T-cell (primary cell): ENCODE results near the gene GABRG3. TPM values are rescaled to one million over a fixed set of nuclear protein-coding genes. Genes with fewer than 3 reads are reported as not detected.

ENCODE experiments used
- ATAC-seq, 4 experiments: fragments of 200-7000 bp in 3 of 4; fragments of 150-1000 bp in 1 of 4; cut with Tn5 transposase; replicated peaks in 1 of 4; 1 replicate in 3 of 4; 2 replicates in 1 of 4; pipeline ENCODE4 v1.10.0; 2021; ENCODE audit warnings: moderate library complexity in 3 of 4, mild to moderate bottlenecking in 2 of 4, moderate number of reproducible peaks in 1 of 4
- CTCF ChIA-PET, 2 donors: fragments of 300-600 bp; sonication (Branson Sonifier 250); formaldehyde crosslinking; loops; one replicate each; lab custom pipeline; 2022; ENCODE audit warnings: antibody characterized with exemption in 2 of 2; lab: Charles Lee
- POLR2A ChIA-PET, 2 donors: fragments of 300-600 bp; sonication (Branson Sonifier 250); formaldehyde crosslinking; loops; one replicate each; lab custom pipeline; 2022; ENCODE audit warnings: antibody characterized with exemption in 2 of 2; lab: Charles Lee
- DNase-seq, 35 experiments: peaks; one replicate each; pipeline versions ENCODE4 v3.0.0 to v3.0.0-alpha.2; 2013 to 2023
- H3K27ac ChIP-seq: one replicate; pipeline ENCODE4 v1.5.1; 2013; ENCODE audit warnings: low read length
- H3K27me3 ChIP-seq, 2 experiments: replicated peaks in 1 of 2; 1 replicate in 1 of 2; 2 replicates in 1 of 2; pipeline versions ENCODE4 v1.6.1 to v1.7.0; 2013; ENCODE audit warnings: low read length in 1 of 2, mixed read lengths in 1 of 2; ENCODE audit not compliant: control insufficient read depth in 2 of 2, insufficient read depth in 2 of 2; ENCODE audit errors: extremely low read depth in 1 of 2
- H3K36me3 ChIP-seq, 2 donors: 1 replicate in 1 of 2; 2 replicates in 1 of 2; pipeline versions ENCODE4 v1.6.1 to v1.7.0; 2013; ENCODE audit warnings: low read length in 1 of 2; ENCODE audit not compliant: control insufficient read depth in 2 of 2, insufficient read depth in 1 of 2; ENCODE audit errors: extremely low read depth in 1 of 2
- H3K4me1 ChIP-seq, 2 experiments: 1 replicate in 1 of 2; 2 replicates in 1 of 2; pipeline versions ENCODE4 v1.6.1 to v1.7.0; 2013; ENCODE audit warnings: low read length in 2 of 2, mixed read lengths in 1 of 2; ENCODE audit not compliant: insufficient read depth in 2 of 2, control insufficient read depth in 1 of 2; ENCODE audit errors: extremely low read depth in 1 of 2
- H3K4me3 ChIP-seq, 2 donors: 1 replicate in 1 of 2; 2 replicates in 1 of 2; pipeline versions ENCODE4 v1.5.1 to v1.7.0; 2013; ENCODE audit warnings: mild to moderate bottlenecking in 2 of 2, low read length in 1 of 2, moderate library complexity in 1 of 2; ENCODE audit not compliant: control insufficient read depth in 1 of 2; ENCODE audit errors: extremely low read depth in 1 of 2
- H3K9me3 ChIP-seq: 2 replicates; pipeline ENCODE4 v1.7.0; 2013
- H3K27ac Mint-ChIP-seq, 2 donors: one replicate each; pipeline ENCODE4 v1.8.0; 2020 to 2021; ENCODE audit warnings: mild to moderate bottlenecking in 2 of 2, mixed read lengths in 2 of 2
- H3K27me3 Mint-ChIP-seq, 2 donors: one replicate each; pipeline ENCODE4 v1.8.0; 2021 to 2022; ENCODE audit warnings: mixed read lengths in 2 of 2
- H3K36me3 Mint-ChIP-seq: one replicate; pipeline ENCODE4 v1.8.0; 2021; ENCODE audit warnings: mixed read lengths
- H3K4me1 Mint-ChIP-seq, 3 donors: one replicate each; pipeline ENCODE4 v1.8.0; 2020 to 2022; ENCODE audit warnings: mixed read lengths in 3 of 3, mild to moderate bottlenecking in 1 of 3
- H3K4me3 Mint-ChIP-seq, 3 donors: one replicate each; pipeline ENCODE4 v1.8.0; 2020 to 2022; ENCODE audit warnings: mild to moderate bottlenecking in 3 of 3, mixed read lengths in 3 of 3, moderate library complexity in 3 of 3
- H3K9me3 Mint-ChIP-seq, 3 donors: one replicate each; pipeline ENCODE4 v1.8.0; 2020 to 2022; ENCODE audit warnings: mixed read lengths in 3 of 3
- WGBS: methylation state at CpG from one replicate; pipeline ENCODE4 v1.1.5; 2013; ENCODE audit warnings: missing lambda C conversion rate; ENCODE audit not compliant: insufficient coverage; 5-methylcytosine and 5-hydroxymethylcytosine counted together
- total RNA-seq, 35 experiments: library from RNA in 6 of 35; stranded (reverse) in 6 of 35; fragments of 120-200 nt in 1 of 35; gene quantifications; one replicate each; pipeline versions ENCODE4 v1.2.1 to v1.2.4 and lab custom pipeline; 2013 to 2026

Gene GABRG3
- total RNA-seq, 5 donors from 2014 or later (not counting 1 experiment from before 2014, with no cell fraction given), result not detected

GRCh38 chr15:27086805-27087204 lies 115.8 kb downstream of the GABRG3 start:
- ATAC-seq (no peak), DNase-seq (no peak)
- Mint-ChIP-seq H3K4me1 (no peaks in the 10 kb centered on the region), H3K27me3 (no peaks in the 10 kb centered on the region), H3K4me3 (no peak overlapping the region), H3K9me3 (peaks cover 4 to 13% (median 6%) of the 10 kb centered on the region in 3 donors), H3K27ac (no peak overlapping the region), H3K36me3 (no peaks in the 10 kb centered on the region)
- WGBS, result 74% methylated on average over 11 of the region's 11 CpGs
- CTCF ChIA-PET, result no interaction called here
- POLR2A ChIA-PET, result no interaction called here
- no peaks in the 10 kb centered on the region for H3K36me3 ChIP-seq
- no peaks in the 10 kb centered on the region for H3K4me1 ChIP-seq
- no peaks in the 10 kb centered on the region for H3K9me3 ChIP-seq
- peaks cover 0 to 3% of the 10 kb centered on the region in 2 experiments for H3K27me3 ChIP-seq
- no peak overlapping the region for H3K27ac ChIP-seq
- no peak overlapping the region for H3K4me3 ChIP-seq

GRCh38 chr15:27087651-27088583 lies 116.9 kb downstream of the GABRG3 start:
- no peak for ATAC-seq
- H3K4me3 ChIP-seq, result no peak overlapping the region
- DNase-seq, result peak in 1 of 35 experiments; percentile 1
- ChIA-PET CTCF (no interaction called here), POLR2A (no interaction called here)
- no peaks in the 10 kb centered on the region for H3K4me1 ChIP-seq
- Mint-ChIP-seq H3K27me3 (no peaks in the 10 kb centered on the region), H3K9me3 (peaks cover 8 to 15% (median 9%) of the 10 kb centered on the region in 3 donors), H3K4me1 (no peaks in the 10 kb centered on the region), H3K27ac (no peak overlapping the region), H3K36me3 (no peaks in the 10 kb centered on the region), H3K4me3 (no peak overlapping the region)
- no peaks in the 10 kb centered on the region for H3K9me3 ChIP-seq
- 82% methylated on average over 11 of the region's 27 CpGs for WGBS
- H3K27ac ChIP-seq, result no peak overlapping the region
- H3K27me3 ChIP-seq, result peaks cover 0 to 3% of the 10 kb centered on the region in 2 experiments
- no peaks in the 10 kb centered on the region for H3K36me3 ChIP-seq

GRCh38 chr15:27088584-27089232 lies 117.7 kb downstream of the GABRG3 start:
- Mint-ChIP-seq H3K36me3 (no peaks in the 10 kb centered on the region), H3K27ac (no peak overlapping the region), H3K9me3 (peaks cover 8 to 15% (median 9%) of the 10 kb centered on the region in 3 donors), H3K27me3 (no peaks in the 10 kb centered on the region), H3K4me1 (no peaks in the 10 kb centered on the region), H3K4me3 (no peak overlapping the region)
- no peak for ATAC-seq
- 87% methylated on average over 17 of the region's 21 CpGs for WGBS
- no peak for DNase-seq
- no peaks in the 10 kb centered on the region for H3K9me3 ChIP-seq
- ChIA-PET POLR2A (no interaction called here), CTCF (no interaction called here)
- no peaks in the 10 kb centered on the region for H3K36me3 ChIP-seq
- no peak overlapping the region for H3K4me3 ChIP-seq
- H3K27me3 ChIP-seq, result peaks cover 0 to 3% of the 10 kb centered on the region in 2 experiments
- no peaks in the 10 kb centered on the region for H3K4me1 ChIP-seq
- no peak overlapping the region for H3K27ac ChIP-seq

GRCh38 chr15:27089233-27089586 lies 118.2 kb downstream of the GABRG3 start:
- no peak for DNase-seq
- CTCF ChIA-PET, result no interaction called here
- no peak overlapping the region for H3K4me3 ChIP-seq
- no peak overlapping the region for H3K27ac ChIP-seq
- Mint-ChIP-seq H3K36me3 (no peaks in the 10 kb centered on the region), H3K27me3 (no peaks in the 10 kb centered on the region), H3K9me3 (peaks cover 7 to 15% (median 8%) of the 10 kb centered on the region in 3 donors), H3K4me3 (no peak overlapping the region), H3K4me1 (no peaks in the 10 kb centered on the region), H3K27ac (no peak overlapping the region)
- no peak for ATAC-seq
- no peaks in the 10 kb centered on the region for H3K9me3 ChIP-seq
- 90% methylated on average over 7 of the region's 8 CpGs for WGBS
- H3K27me3 ChIP-seq, result peaks cover 0 to 3% of the 10 kb centered on the region in 2 experiments
- H3K4me1 ChIP-seq, result no peaks in the 10 kb centered on the region
- POLR2A ChIA-PET, result no interaction called here
- no peaks in the 10 kb centered on the region for H3K36me3 ChIP-seq

GRCh38 chr15:27089676-27090075 lies 118.7 kb downstream of the GABRG3 start:
- ATAC-seq, result no peak
- H3K27ac Mint-ChIP-seq, result no peak overlapping the region
- WGBS, result 100% methylated on average over 3 of the region's 5 CpGs
- H3K27me3 Mint-ChIP-seq, result no peaks in the 10 kb centered on the region
- H3K4me1 Mint-ChIP-seq, result no peaks in the 10 kb centered on the region
- no peaks in the 10 kb centered on the region for H3K4me1 ChIP-seq
- DNase-seq, result no peak
- no peak overlapping the region for H3K4me3 Mint-ChIP-seq
- no peak overlapping the region for H3K27ac ChIP-seq
- no peak overlapping the region for H3K4me3 ChIP-seq
- H3K36me3 Mint-ChIP-seq, result no peaks in the 10 kb centered on the region
- CTCF ChIA-PET, result no interaction called here
- H3K36me3 ChIP-seq, result no peaks in the 10 kb centered on the region
- peaks cover 7 to 15% (median 8%) of the 10 kb centered on the region in 3 donors for H3K9me3 Mint-ChIP-seq
- POLR2A ChIA-PET, result no interaction called here
- H3K27me3 ChIP-seq, result peaks cover 0 to 3% of the 10 kb centered on the region in 2 experiments
- no peaks in the 10 kb centered on the region for H3K9me3 ChIP-seq

GRCh38 chr15:27091270-27091940 lies 120.4 kb downstream of the GABRG3 start:
- H3K4me3 ChIP-seq, result no peak overlapping the region
- Mint-ChIP-seq H3K36me3 (no peaks in the 10 kb centered on the region), H3K27ac (no peak overlapping the region), H3K4me3 (no peak overlapping the region), H3K4me1 (no peaks in the 10 kb centered on the region), H3K9me3 (peaks cover 7 to 15% (median 12%) of the 10 kb centered on the region in 3 donors), H3K27me3 (no peaks in the 10 kb centered on the region)
- DNase-seq (no peak), ATAC-seq (no peak)
- H3K27me3 ChIP-seq, result peaks cover 0 to 3% of the 10 kb centered on the region in 2 experiments
- H3K36me3 ChIP-seq, result no peaks in the 10 kb centered on the region
- no peaks in the 10 kb centered on the region for H3K4me1 ChIP-seq
- WGBS, result 64% methylated on average over 8 of the region's 9 CpGs
- H3K9me3 ChIP-seq, result no peaks in the 10 kb centered on the region
- CTCF ChIA-PET, result no interaction called here
- H3K27ac ChIP-seq, result no peak overlapping the region
- POLR2A ChIA-PET, result no interaction called here
